Thyroid gland (tissue), 4 donors: ENCODE measurements around the gene FBXO31. TPM values are rescaled to one million over a fixed set of nuclear protein-coding genes. Genes with fewer than 3 reads are reported as not detected.

Experiments
- DNase-seq, 2 donors: peaks; one replicate each; pipeline ENCODE4 v3.0.0-alpha.2; 2019
- H3K27ac ChIP-seq, 3 donors: fragments of 200-600 bp; sonication (generic); 1 replicate in 2 of 3; 2 replicates in 1 of 3; pipeline ENCODE4 v1.5.1; 2016 to 2019; ENCODE audit warnings: mild to moderate bottlenecking in 1 of 3, moderate library complexity in 1 of 3
- H3K27me3 ChIP-seq: fragments of 200-600 bp; sonication (generic); one replicate; pipeline ENCODE4 v1.5.1; 2019
- H3K36me3 ChIP-seq, 2 donors: fragments of 200-600 bp; sonication (generic); one replicate each; pipeline ENCODE4 v1.5.1; 2016 to 2019
- H3K4me1 ChIP-seq, 2 donors: fragments of 200-600 bp; sonication (generic); one replicate each; pipeline ENCODE4 v1.5.1; 2017 to 2019
- H3K4me3 ChIP-seq, 3 donors: fragments of 200-600 bp; sonication (generic); replicated peaks in 1 of 3; 1 replicate in 2 of 3; 2 replicates in 1 of 3; pipeline ENCODE4 v1.5.1; 2016; ENCODE audit warnings: mild to moderate bottlenecking in 1 of 3
- H3K9me3 ChIP-seq: fragments of 200-600 bp; sonication (generic); one replicate; pipeline ENCODE4 v1.5.1; 2017
- POLR2A ChIP-seq, 2 donors: fragments of 450-650 bp; IDR thresholded peaks; one replicate each; pipeline ENCODE4 v1.6.1; 2017; ENCODE audit warnings: antibody characterized with exemption in 2 of 2, mild to moderate bottlenecking in 2 of 2, moderate library complexity in 1 of 2
- WGBS, 2 donors: methylation state at CpG; one replicate each; pipeline ENCODE4 v1.1.5; 2017; 5-methylcytosine and 5-hydroxymethylcytosine counted together
- intact Hi-C: fragments of 100-400 bp; cut with DNase I; formaldehyde crosslinking; loops from one replicate; pipeline ENCODE4 v1.15.1; 2023
- total RNA-seq, 4 donors: library from RNA; depleted of rRNA; stranded (reverse); fragments of >200 nt; gene quantifications; one replicate each; pipeline ENCODE4 v1.2.3, GENCODE V29; 2016
- TF ChIP-seq, protein P1 (sequence below), 6 experiments: fragments of 200-600 bp in 3 of 6; fragments of 450-650 bp in 3 of 6; sonication (generic) in 3 of 6; IDR thresholded peaks; one replicate each; pipeline ENCODE4 v1.5.1; 2016 to 2019; ENCODE audit warnings: antibody characterized with exemption in 6 of 6, mild to moderate bottlenecking in 2 of 6, inconsistent platforms in 1 of 6, moderate library complexity in 1 of 6

FBXO31 gene
- total RNA-seq, 4 donors from 2014 or later = 23.8 to 62.5 (median 54.9) TPM

GRCh38 chr16:87374313-87374712, 9.3 kb downstream of the FBXO31 start:
- H3K27ac ChIP-seq = no peak overlapping the region
- TF ChIP-seq POLR2A (IDR thresholded peaks at IDR 0.05) = no peak
- TF ChIP-seq, protein P1, sequence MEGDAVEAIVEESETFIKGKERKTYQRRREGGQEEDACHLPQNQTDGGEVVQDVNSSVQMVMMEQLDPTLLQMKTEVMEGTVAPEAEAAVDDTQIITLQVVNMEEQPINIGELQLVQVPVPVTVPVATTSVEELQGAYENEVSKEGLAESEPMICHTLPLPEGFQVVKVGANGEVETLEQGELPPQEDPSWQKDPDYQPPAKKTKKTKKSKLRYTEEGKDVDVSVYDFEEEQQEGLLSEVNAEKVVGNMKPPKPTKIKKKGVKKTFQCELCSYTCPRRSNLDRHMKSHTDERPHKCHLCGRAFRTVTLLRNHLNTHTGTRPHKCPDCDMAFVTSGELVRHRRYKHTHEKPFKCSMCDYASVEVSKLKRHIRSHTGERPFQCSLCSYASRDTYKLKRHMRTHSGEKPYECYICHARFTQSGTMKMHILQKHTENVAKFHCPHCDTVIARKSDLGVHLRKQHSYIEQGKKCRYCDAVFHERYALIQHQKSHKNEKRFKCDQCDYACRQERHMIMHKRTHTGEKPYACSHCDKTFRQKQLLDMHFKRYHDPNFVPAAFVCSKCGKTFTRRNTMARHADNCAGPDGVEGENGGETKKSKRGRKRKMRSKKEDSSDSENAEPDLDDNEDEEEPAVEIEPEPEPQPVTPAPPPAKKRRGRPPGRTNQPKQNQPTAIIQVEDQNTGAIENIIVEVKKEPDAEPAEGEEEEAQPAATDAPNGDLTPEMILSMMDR (IDR thresholded peaks at IDR 0.05) = no peak
- intact Hi-C loops = no loop called here
- no peaks in the 10 kb centered on the region for H3K36me3 ChIP-seq
- WGBS, 2 donors = 96% methylated on average over 13 of the region's 13 CpGs
- H3K4me1 ChIP-seq = peaks cover 0 to 15% of the 10 kb centered on the region in 2 donors
- no peaks in the 10 kb centered on the region for H3K9me3 ChIP-seq
- DNase-seq = no peak
- no peaks in the 10 kb centered on the region for H3K27me3 ChIP-seq
- H3K4me3 ChIP-seq = no peak overlapping the region

DNA sequence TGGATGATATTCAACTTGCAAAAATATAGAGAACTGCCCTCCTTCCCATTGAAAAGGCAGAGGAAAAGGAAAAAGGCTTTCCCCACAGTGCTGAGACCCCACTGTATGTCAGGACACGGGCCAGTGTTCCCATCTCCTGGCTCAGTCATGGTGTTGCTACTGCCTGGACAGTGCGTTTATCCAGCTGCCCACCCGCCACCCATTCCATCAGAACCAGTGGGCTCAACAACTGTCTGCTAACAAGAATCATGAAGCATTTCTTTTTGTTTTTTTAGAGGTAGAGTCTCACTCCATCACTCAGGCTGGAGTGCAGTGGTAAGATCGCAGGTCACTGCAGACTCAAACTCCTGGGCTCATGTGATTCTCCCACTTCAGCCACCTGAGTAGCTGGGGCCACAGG, 11.3 kb downstream of the FBXO31 start:
- Histone ChIP-seq H3K27ac (no peak overlapping the region), H3K4me1 (peaks cover 0 to 14% of the 10 kb centered on the region in 2 donors), H3K9me3 (no peaks in the 10 kb centered on the region), H3K4me3 (no peak overlapping the region), H3K36me3 (no peaks in the 10 kb centered on the region), H3K27me3 (no peaks in the 10 kb centered on the region)
- intact Hi-C loops = no loop called here
- TF ChIP-seq, protein P1 (IDR thresholded peaks at IDR 0.05) = no peak
- no peak for TF ChIP-seq POLR2A (IDR thresholded peaks at IDR 0.05)
- DNase-seq = no peak
- WGBS, 2 donors = 89 to 91% methylated on average over 4 of the region's 4 CpGs

GRCh38 chr16:87371261-87371866, 12.2 kb downstream of the FBXO31 start:
- no peaks in the 10 kb centered on the region for H3K27me3 ChIP-seq
- peaks cover 0 to 2% of the 10 kb centered on the region in 2 donors for H3K36me3 ChIP-seq
- H3K9me3 ChIP-seq = no peaks in the 10 kb centered on the region
- no peak for TF ChIP-seq POLR2A (IDR thresholded peaks at IDR 0.05)
- TF ChIP-seq, protein P1 (IDR thresholded peaks at IDR 0.05) = no peak
- no peak overlapping the region for H3K4me3 ChIP-seq
- intact Hi-C loops = no loop called here
- no peak overlapping the region for H3K27ac ChIP-seq
- no peak for DNase-seq
- H3K4me1 ChIP-seq = peaks cover 0 to 14% of the 10 kb centered on the region in 2 donors
- WGBS, 2 donors = 82 to 88% methylated on average over 18 to 19 of the region's 20 CpGs

DNA sequence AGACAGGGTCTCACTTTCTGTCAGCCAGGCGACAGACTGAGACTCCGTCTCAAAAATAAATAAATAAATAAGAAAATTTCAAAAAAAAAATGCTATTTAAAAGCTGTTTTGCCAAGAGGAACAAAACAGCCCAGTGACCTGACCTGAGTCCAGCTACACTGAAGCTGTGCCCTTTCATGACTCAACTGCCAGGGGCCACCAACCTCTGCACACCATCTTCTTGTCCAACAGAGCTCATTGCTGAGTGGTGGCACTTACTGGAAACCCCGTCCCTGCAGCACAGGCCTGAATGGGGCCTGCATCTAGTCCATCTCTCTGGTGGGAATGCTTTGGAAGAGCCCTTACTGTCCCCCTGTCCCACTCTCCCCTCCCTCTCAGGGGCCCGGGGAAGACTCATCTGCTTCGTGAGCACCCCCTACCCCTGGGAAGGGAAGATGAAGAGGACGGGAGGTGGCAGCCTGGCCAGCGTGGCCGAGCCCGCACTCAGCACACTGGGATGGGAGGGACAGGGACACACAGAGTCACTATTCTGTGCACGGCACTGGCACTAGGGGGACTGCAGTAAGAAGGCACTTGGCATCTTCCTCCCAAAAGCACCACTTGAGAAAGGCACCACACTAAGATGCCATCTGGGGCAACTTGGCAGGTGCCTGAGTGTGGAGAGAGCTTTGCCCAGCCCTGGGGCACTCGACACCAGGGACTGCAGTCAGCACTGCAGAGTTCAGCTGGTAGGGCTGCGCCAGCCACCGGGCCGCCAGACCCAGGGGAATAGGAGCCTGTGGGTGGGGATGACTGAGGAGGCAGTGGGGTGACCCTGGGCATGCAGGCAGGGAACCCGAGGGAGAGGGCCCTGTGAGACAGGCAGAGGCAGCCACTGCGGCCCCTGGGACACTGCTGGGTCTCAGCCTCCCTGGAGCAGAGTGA, 13.5 kb downstream of the FBXO31 start:
- Histone ChIP-seq H3K27ac (no peak overlapping the region), H3K9me3 (no peaks in the 10 kb centered on the region), H3K4me3 (no peak overlapping the region), H3K27me3 (no peaks in the 10 kb centered on the region), H3K4me1 (peaks cover 0 to 19% of the 10 kb centered on the region in 2 donors), H3K36me3 (peaks cover 0 to 8% of the 10 kb centered on the region in 2 donors)
- intact Hi-C loops = no loop called here
- no peak for TF ChIP-seq POLR2A (IDR thresholded peaks at IDR 0.05)
- TF ChIP-seq, protein P1 (IDR thresholded peaks at IDR 0.05) = no peak
- 81 to 86% methylated on average over 13 to 15 of the region's 16 CpGs for WGBS, 2 donors
- no peak for DNase-seq
